GM21619 (cell line): ENCODE measurements around the gene AGO1.
A peak's percentile ranks its signal among the peaks of the same experiment; 100 is the strongest.
"Not testable (repeated sequence)": the region's sequence is repeated elsewhere in the genome, so short reads cannot be mapped to it uniquely, and the experiment has no call there.

ENCODE experiments used
- ATAC-seq: cut with Tn5 transposase; IDR thresholded peaks from one replicate; pipeline ENCODE4 v1.9.1; 2021; ENCODE audit not compliant: unreplicated experiment

The AGO1 gene

DNA sequence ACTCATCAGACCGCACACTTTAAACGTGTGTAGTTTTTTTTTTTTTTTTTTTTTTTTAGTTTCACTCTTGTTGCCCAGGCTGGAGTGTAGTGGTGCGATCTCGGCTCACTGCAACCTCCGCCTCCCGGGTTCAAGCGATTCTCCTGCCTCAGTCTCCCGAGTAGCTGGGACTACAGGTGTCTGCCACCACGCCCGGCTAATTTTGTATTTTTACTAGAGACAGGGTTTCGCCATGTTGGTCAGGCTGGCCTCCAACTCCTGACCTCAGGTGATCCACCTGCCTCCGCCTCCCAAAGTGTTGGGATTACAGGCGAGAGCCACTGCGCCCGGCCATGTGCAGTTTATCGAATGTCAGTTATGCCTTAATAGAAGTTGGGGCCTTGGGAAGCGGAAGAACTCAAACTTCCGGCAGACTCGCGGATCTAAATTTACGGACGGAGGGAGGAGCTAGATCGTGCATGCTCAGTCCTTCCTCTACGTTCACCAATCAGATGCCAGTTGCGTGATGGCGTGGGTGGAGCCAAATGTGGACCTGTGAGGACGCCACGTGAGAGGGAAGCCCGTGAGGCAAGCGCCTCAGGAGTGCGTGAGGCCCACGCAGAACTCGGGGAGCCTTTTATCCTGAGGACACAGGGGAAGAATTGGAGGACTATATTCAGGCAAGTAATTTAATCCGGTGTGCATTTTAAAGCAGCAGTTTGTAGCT is 13.6 kb upstream of the AGO1 start:
- not testable (repeated sequence) for ATAC-seq

GRCh38 chr1:35870651-35871309 is 12.2 kb upstream of the AGO1 start:
- ATAC-seq = no peak

DNA sequence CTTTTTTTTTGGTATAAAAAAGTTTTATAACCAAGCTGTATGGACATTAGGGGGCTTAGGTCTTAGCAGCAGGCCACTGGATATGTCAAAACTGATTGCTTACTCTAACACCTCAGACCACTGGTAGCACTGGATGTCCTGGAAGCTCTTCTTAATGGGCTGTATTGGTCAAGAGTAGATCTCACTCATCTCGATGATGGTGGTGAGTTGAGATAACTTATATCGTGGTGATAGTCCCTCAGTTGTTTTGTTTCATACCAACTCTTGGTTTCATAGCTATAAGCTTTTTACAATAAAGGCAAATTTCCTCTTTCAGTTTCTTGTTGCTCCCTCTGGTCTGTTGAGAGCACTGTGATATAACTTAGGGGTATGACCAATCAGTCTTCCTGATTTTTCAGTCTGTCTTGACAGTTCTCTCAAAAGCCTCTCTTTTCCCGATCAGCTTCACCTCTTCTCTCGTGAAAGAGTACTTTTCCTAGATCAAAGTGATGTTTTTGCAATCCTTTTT is 9.7 kb upstream of the AGO1 start:
- no peak for ATAC-seq

DNA sequence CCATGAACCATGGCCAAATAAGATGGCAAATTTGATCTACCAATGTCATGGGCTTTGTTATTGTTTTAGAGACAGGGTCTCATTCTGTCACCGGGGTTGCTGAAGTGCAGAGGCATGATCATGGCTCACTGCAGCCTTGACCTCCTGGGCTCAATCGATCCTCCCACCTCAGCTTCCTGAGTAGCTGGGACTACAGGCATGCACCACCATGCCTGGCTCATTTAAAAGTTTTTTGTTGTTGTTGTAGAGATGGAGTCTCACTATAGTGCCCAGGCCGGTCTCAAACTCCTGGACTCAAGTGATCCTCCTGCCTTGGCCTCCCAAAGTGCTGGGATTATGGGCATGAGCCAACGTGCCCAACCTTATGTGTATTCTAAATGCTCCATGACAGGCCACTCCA is 8.9 kb upstream of the AGO1 start:
- ATAC-seq = not testable (repeated sequence)

- no peak for ATAC-seq
Observed at GRCh38 chr1:35876988-35877387, 6.0 kb upstream of the AGO1 start.

DNA sequence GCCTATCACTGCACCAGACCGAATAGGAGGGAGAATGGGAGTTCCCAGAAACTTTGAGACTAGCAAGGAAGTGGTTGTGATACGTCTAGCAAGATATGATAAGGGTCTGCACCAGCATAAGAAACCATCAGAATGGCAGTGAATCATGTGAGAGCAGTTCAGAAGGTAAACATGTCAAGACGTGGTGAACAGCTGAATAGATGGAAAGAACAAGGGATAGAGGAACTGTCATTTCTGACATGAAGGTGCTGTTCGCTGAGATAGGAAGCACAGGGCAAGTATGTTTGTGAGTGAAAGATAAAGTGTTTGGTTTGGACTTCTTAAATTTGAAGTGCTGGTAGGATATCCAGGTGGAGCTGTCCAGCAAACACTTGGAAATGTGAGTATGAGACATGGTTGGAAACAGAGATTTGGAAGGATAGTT is 1.1 kb upstream of the AGO1 start:
- ATAC-seq = no peak

DNA sequence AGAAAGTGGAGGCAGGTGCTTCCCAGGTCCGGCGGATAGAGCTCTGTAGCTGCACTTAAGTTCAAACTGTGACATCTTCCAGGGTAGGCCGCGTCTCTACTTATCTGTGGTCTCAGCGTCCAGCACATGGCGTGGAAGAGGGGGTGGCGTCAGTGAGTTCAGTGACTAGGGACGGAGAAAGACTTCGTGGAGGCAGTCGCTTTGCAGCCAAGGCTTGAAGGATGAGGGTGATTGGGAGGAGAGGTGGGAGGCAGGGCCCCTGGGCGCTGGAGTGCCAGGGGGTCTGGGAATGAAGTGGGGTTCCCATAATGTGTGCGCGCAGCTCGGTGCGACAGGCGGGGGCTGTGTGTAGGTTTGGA is 444 bp upstream of the AGO1 start:
- no peak for ATAC-seq

GRCh38 chr1:35883635-35884101 is 659 bp downstream of the AGO1 start:
- ATAC-seq = peak; percentile 15

- ATAC-seq = no peak
Observed at GRCh38 chr1:35884934-35885333, 1.9 kb downstream of the AGO1 start.

DNA sequence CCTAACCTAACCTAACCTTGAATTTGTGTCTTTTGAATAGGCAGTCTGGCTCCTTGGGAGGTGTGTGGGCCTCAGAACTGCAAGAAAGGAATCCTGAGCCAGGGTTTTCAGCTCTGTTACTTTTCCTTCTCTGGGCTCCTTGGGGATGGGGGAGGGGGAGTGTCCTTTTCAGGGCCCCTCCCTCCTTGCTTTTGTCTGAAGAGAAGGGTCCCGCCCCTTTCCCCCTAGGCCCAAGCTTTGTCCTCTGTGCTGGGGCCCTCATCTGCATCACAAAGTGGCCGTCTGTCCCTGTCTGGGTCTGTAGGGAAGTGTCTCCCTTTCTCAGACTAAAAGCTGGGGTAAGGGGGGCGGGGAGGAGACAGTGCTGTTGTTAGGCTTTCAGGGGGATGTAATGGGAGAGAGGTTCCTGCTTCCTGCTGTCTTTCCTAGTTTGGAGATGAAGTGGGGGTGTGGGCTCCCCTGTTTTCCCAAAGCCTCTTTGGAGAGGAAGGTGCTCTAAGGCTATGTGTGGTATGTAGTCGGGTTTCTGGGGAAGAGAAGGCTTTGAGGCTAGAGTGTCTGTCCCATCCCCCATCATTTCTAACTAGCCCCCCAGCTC is 3.1 kb downstream of the AGO1 start:
- no peak for ATAC-seq

DNA sequence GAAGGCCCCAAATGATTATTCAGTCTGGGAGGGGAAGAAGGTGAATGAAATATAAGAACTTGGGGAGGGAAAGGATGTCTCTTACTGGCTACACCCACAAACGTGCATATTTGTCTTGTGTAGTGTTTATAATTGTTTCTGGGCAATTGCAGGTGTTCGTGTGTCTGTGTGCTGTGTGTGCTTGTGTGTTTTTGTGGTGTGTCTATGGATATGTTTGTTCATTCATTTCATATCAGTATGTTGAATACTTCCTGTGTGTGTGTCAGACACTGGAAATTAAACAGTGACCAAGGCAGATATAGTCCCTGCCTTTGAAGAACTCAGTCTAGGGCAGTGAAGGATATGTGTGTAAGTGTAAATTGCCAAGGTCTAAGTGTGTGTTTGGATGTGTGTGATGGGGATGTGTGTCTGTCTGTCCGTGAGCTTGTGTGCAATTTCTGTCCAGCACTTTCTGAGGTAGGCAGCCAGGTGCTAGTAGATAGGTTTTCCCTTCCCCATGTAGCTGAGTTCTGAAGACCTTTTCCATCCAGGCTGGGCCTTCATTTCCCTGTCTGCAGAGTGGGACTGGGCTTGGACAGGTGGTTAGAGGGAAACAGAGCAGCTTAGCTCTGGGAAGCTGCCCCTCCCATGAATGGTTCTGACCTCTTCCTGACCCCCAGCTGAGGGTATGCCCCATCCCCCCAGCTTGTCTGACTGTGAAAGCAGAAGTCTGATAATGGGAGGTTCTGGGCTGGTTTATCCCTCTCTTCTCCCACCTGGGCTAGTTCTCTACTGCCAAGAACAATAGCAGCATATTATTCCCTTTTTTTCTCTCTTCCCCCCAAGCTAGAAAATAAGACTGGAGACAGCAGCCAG is 3.8 kb downstream of the AGO1 start:
- ATAC-seq = no peak

- ATAC-seq = no peak
Observed at GRCh38 chr1:35887508-35887907, 4.5 kb downstream of the AGO1 start.

- no peak for ATAC-seq
Observed at GRCh38 chr1:35888255-35888654, 5.2 kb downstream of the AGO1 start.

GRCh38 chr1:35888981-35889380 is 6.0 kb downstream of the AGO1 start:
- not testable (repeated sequence) for ATAC-seq

GRCh38 chr1:35893051-35893879 is 10.3 kb downstream of the AGO1 start:
- ATAC-seq = no peak

- ATAC-seq = peak; percentile 77
Observed at GRCh38 chr1:35894183-35894582, 11.2 kb downstream of the AGO1 start.

DNA sequence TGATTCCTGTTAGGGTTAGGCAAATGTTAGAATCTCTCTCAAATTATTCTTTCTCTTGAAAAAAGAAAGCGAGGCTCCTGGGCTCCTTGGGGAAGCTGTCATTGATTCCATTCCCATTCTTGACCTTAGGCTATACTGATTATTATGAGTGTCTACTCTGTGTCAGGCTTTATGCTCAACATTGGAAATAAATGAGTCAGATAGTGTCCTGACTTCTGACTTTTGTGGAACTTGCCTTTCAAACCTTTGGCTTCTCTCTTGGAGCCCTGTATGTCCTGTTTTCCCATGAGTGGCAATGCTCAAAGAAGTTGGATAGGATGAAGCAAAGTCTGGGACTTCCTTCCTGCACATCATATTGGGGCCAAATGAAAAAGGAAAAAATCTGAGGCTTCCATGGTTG is 11.6 kb downstream of the AGO1 start:
- no peak for ATAC-seq

- ATAC-seq = no peak
Observed at GRCh38 chr1:35899941-35900340, 16.9 kb downstream of the AGO1 start.

- no peak for ATAC-seq
Observed at GRCh38 chr1:35901235-35901634, 18.2 kb downstream of the AGO1 start.

DNA sequence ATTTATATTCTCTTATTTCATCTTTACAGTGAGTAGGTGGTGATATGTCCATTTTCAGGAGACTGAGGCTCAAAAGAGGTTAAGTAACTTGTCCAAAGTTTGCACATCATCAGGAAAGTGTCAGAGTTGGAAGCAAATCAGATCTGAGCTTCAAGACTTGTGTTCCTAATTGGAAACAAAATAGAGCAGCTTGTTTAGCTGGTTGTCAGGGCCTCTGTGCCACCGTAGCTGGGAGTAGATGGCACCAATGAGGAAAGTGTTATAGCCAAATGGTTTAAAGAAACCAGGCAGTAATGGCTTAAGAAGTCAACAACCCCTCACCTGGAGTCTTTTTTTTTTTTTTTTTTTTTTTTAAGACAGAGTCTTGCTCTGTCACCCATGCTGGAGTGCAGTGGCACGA is 19.7 kb downstream of the AGO1 start:
- ATAC-seq = no peak
